ENCODE measurements around the gene TRMU.

The TRMU gene

GRCh38 chr22:46369716-46370583 is 34.4 kb downstream of the TRMU start:
- no peak for DNase-seq (ENCODE audit: low read depth)

GRCh38 chr22:46370584-46371291 is 35.2 kb downstream of the TRMU start:
- DNase-seq (ENCODE audit: low read depth): no peak

GRCh38 chr22:46371623-46372226 is 36.2 kb downstream of the TRMU start:
- DNase-seq (ENCODE audit: low read depth): no peak

- no peak for DNase-seq (ENCODE audit: low read depth)
These were observed 37.2 kb downstream of the TRMU start for GRCh38 chr22:46372686-46373085.

- DNase-seq (ENCODE audit: low read depth): no peak
These were observed 37.6 kb downstream of the TRMU start for GRCh38 chr22:46373159-46373558.

GRCh38 chr22:46373921-46374662 is 38.6 kb downstream of the TRMU start:
- DNase-seq (ENCODE audit: low read depth): no peak

- no peak for DNase-seq (ENCODE audit: low read depth)
These were observed 39.4 kb downstream of the TRMU start for GRCh38 chr22:46374663-46375474.

GRCh38 chr22:46376111-46376510 is 40.6 kb downstream of the TRMU start:
- DNase-seq (ENCODE audit: low read depth): no peak

- no peak for DNase-seq (ENCODE audit: low read depth)
These were observed 41.5 kb downstream of the TRMU start for GRCh38 chr22:46376908-46377524.

GRCh38 chr22:46377525-46378425 is 42.3 kb downstream of the TRMU start:
- DNase-seq (ENCODE audit: low read depth): no peak

- DNase-seq (ENCODE audit: low read depth): no peak
These were observed 43.0 kb downstream of the TRMU start for GRCh38 chr22:46378426-46379065.

- DNase-seq (ENCODE audit: low read depth): no peak
These were observed 43.8 kb downstream of the TRMU start for GRCh38 chr22:46379066-46379930.

GRCh38 chr22:46380069-46380468 is 44.6 kb downstream of the TRMU start:
- no peak for DNase-seq (ENCODE audit: low read depth)

GRCh38 chr22:46380581-46380980 is 45.1 kb downstream of the TRMU start:
- DNase-seq (ENCODE audit: low read depth): no peak

GRCh38 chr22:46381142-46381541 is 45.6 kb downstream of the TRMU start:
- no peak for DNase-seq (ENCODE audit: low read depth)

- DNase-seq (ENCODE audit: low read depth): no peak
These were observed 46.2 kb downstream of the TRMU start for GRCh38 chr22:46381731-46382130.

- DNase-seq (ENCODE audit: low read depth): no peak
These were observed 47.0 kb downstream of the TRMU start for GRCh38 chr22:46382524-46382923.

- DNase-seq (ENCODE audit: low read depth): no peak
These were observed 50.8 kb downstream of the TRMU start for GRCh38 chr22:46386312-46386711.

Data from activated T-cell treated with anti-CD3 and anti-CD28 coated beads for 48 hours (primary cell).